Measurements from ENCODE around the gene BMERB1. TPM values are rescaled to one million over a fixed set of nuclear protein-coding genes. Genes with fewer than 3 reads are reported as not detected.
"Not testable (repeated sequence)": the region's sequence is repeated elsewhere in the genome, so short reads cannot be mapped to it uniquely, and the experiment has no call there.

Gene BMERB1
- total RNA-seq, 1 donor from 2014 or later = 6.9 TPM

DNA sequence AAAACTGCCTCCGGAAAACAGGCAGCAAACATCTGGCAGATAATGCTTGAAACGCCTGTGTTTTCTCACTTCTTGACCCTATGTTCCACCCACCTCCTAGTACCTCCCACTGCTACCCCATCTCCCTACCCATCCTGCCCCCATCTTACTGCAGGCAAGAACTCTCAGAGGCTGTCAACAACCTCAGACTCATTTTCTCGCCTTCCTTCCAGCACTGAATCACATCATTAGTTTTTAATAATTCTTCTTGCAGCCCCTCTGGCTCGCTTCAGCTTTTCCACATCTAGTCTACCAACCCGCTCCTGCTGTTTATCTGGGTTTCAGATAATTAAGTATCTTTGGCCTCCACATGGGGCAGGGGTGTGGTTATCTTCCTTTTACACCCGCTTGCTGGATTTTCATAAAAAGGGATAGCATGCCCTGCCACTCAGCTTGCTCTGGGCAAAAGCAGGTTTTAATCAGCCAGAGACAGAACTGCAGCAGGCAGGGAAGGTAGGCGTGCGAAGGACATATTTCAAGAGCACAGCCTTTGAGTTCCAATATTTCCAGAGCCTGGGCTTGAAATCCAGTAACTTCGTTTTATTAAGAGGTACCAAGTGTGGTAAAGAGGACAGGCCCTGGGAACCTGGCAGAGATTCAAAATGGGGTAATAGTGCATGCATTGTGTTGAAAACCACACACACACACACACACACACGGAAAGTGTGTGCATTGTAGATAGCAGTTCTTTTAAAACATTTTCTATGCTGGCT, 87.5 kb downstream of the BMERB1 start:
- intact Hi-C loops (cut with micrococcal nuclease) = no loop called here

DNA sequence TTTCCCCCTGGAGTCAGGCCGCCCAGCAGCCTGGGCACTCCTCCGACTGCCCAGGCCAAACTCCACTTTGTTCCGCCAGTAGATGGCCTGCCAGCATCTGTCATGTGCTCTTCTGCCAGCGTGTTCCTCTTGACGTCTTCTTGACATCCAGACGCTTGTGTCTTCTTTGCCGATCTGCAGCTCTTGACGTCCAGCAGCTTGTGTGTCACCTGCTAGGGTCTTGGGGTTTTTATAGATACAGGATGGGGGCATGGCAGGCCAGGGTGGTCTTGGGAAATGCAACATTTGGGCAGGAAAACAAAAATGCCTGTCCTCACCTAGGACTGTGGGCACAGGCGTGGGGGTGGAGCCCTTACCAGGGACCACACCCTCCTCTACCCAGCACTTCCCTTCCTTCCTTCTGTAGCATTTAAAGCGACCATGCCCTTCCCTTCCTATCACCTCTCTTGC, 88.7 kb downstream of the BMERB1 start:
- intact Hi-C loops (cut with micrococcal nuclease) = no loop called here

GRCh38 chr16:15523939-15524338, 89.6 kb downstream of the BMERB1 start:
- intact Hi-C loops (cut with micrococcal nuclease) = no loop called here

GRCh38 chr16:15524966-15525365, 90.6 kb downstream of the BMERB1 start:
- intact Hi-C loops (cut with micrococcal nuclease) = no loop called here

DNA sequence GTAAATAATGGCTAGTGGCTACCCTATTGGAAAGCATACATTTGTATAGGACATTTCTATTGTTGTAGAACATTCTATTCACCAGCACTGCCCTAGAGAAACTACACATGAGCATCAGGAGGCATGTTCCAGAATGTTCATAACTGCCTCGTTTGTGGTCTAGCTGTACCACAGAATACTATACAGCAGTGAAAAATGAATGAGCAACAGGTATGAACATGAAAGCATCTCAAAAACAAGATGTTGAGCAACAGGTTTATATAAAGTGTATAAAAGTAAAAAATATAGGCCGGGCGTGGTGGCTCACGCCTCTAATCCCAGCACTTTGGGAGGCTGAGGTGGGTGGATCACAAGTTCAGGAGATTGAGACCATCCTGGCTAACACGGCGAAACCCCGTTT, 91.7 kb downstream of the BMERB1 start:
- intact Hi-C loops (cut with micrococcal nuclease) = no loop called here

DNA sequence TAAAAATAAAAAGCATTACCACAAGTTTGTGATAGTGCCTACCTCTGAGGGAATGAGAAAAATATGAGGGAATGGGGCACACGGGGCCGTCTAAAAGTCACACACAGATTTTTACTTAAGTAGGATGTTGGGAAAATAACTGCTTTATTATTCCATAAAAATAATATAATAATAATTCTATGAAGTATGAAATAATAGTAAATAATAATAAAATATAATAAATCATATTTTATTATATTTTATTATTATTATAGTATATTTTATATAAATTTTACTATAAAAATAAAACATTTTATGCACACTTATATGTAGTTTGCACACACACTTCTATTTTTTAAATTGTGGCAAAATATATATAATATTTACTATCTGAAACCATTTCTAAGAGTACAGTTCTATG, 92.3 kb downstream of the BMERB1 start:
- intact Hi-C loops (cut with micrococcal nuclease) = no loop called here

- intact Hi-C loops (cut with micrococcal nuclease) = no loop called here
These were observed 95.3 kb downstream of the BMERB1 start for GRCh38 chr16:15529673-15530072.

GRCh38 chr16:15530085-15530484, 95.7 kb downstream of the BMERB1 start:
- intact Hi-C loops (cut with micrococcal nuclease) = no loop called here

GRCh38 chr16:15532825-15533224, 98.4 kb downstream of the BMERB1 start:
- intact Hi-C loops (cut with micrococcal nuclease) = no loop called here

DNA sequence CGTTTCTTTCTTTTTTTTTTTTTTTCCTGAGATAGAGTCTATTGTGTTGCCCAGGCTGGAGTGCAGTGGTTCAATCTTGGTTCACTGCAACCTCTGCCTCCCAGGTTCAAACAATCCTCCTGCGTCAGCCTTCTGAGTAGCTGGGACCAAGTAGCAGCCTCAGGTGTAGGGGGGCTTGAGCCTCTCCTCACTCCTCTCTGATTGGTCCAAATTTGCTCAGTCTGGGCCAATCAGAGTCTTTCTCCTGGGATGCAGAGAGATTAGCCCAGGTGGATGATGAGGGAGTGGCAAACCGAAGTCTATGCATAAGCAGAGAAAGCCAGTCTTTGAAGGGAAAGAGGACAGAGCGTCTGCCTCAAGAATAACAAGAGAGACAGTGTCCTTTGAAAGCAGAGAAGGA, 99.0 kb downstream of the BMERB1 start:
- intact Hi-C loops (cut with micrococcal nuclease) = no loop called here

DNA sequence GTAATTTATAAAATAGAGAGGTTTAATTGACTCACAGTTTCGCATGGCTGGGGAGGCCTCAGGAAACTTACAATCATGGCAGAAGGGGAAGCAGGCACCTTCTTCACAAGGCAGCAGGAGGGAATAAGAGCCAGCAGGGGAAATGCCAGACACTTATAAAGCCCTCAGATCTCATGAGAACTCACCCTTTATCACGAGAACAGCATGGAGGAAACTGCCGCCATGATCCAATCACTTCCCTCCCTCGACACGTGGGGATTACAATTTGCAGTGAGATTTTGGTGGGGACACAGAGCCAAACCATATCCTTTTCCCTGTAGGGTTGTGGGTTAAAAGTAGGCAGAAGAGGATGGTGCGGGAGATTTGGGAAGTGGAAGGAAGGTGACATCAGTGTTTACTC, 101.4 kb downstream of the BMERB1 start:
- intact Hi-C loops (cut with micrococcal nuclease) = no loop called here

DNA sequence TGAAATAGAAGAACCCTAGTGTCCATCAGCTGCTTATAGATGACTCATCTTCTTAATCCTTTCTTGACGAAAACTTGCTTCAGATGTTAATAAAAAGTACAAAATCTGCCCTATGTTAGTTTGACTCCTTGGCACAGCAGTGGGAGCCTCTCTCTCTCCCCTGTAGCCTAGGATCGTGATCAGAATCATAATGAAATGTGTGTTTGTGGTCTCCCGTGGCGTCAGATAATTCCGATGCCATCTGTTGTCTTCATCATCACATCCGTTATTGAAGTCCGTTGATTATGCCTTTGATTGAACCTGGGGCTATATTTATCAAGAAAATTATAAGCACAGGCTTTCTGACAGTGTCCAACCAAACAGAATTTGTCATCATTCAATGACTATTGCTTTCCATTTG, 102.5 kb downstream of the BMERB1 start:
- intact Hi-C loops (cut with micrococcal nuclease) = no loop called here

DNA sequence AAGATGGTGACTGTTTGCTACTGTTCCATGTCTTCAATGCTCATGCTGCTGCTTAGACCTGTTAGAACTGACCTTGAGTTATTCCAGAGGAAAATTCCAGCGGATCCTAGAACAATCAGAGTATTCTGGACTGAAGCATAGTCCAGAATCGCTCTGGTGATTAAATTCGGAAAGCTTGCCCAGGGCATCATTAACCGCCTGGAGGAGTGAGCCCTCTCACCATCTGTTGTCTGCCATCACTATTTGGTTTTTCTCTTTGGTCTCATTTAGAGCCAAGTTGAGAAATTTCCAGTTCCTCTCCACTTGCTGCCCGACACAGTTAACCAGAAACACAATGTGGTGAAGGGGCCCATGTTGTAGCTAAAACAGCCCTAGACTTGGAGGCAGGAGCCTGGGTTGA, 104.1 kb downstream of the BMERB1 start:
- intact Hi-C loops (cut with micrococcal nuclease) = no loop called here

- intact Hi-C loops (cut with micrococcal nuclease) = no loop called here
These were observed 104.8 kb downstream of the BMERB1 start for GRCh38 chr16:15539197-15539596.

DNA sequence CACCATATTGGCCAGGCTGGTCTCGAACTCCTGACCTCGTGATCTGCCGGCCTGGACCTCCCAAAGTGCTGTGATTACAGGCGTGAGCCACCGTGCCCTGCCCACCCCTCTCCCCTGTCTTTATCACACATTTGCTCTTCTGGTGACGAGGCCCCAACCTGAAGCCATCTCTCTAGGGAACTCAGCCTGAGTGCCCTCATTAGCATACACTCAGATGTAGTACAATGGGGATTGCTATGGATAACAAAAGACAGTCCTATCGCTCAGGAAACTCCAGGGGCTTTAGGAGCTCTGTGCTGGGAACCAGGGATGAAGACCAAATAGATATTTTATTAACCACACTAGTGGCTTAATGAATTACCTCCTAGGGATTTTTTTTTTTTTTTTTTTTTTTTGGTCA, 107.9 kb downstream of the BMERB1 start:
- intact Hi-C loops (cut with micrococcal nuclease) = no loop called here

DNA sequence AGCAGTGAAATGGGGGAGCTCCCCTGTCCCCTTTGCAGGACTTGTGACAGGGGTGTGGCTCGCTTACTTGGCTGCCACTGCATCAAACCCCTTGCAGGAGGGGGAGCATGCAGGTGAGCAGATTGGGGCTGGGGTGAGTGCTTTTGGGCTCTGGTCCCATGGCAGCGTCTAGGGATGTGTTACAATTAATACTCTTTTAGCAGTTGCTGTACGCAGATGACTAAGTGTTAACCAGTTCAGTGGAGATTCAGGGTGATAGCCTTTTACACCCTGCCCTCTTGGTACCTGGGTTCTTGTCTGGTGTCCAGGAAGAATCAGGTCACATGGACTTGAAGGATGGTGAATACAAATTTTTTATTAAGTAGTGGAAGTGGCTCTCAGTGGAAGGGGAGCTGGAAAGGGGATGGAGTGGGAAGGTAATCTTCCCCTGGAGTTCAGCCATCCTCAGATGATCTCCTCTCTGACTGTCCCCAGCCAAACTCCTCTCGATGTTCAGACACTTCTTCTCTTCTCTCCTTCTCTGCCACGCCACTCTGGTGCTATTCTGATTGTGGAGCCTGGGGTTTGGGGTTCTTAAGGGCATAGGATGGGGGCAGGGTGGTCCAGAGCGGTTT, 108.5 kb downstream of the BMERB1 start:
- intact Hi-C loops (cut with micrococcal nuclease) = no loop called here

GRCh38 chr16:15544405-15544804, 110.0 kb downstream of the BMERB1 start:
- intact Hi-C loops (cut with micrococcal nuclease) = no loop called here

- intact Hi-C loops (cut with micrococcal nuclease) = no loop called here
These were observed 111.2 kb downstream of the BMERB1 start for GRCh38 chr16:15545544-15545943.

GRCh38 chr16:15547072-15547767, 112.8 kb downstream of the BMERB1 start:
- intact Hi-C loops (cut with micrococcal nuclease) = not testable (repeated sequence)

- intact Hi-C loops (cut with micrococcal nuclease) = no loop called here
These were observed 113.3 kb downstream of the BMERB1 start for GRCh38 chr16:15547768-15548096.

GRCh38 chr16:15548482-15548891, 114.1 kb downstream of the BMERB1 start:
- intact Hi-C loops (cut with micrococcal nuclease) = no loop called here

DNA sequence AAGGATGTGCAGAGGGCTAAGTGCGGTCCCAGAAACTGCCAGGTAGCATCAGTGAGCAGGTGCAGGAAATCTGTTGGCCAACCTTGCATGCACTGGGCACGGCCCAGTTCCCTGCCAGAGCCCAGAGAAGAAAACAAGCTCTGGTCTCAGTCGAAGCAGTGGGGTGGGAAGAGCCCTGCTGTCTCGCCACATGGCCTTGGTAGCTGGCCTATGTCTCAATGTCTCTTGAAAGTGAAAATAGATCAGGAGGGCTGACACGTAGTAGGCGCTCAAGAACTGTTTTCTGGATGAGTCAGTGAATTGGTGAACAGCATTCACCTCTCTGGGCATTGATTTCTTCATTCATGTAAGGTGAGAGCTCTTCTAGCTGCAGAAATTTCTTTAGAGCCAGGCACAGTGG, 118.1 kb downstream of the BMERB1 start:
- intact Hi-C loops (cut with micrococcal nuclease) = no loop called here
